ENCODE measurements around the gene GSTO1. TPM values are rescaled to one million over a fixed set of nuclear protein-coding genes. Genes with fewer than 3 reads are reported as not detected.
A peak's percentile ranks its signal among the peaks of the same experiment; 100 is the strongest.

The GSTO1 gene
- total RNA-seq, 1 donor from 2014 or later: 52.4 TPM

DNA sequence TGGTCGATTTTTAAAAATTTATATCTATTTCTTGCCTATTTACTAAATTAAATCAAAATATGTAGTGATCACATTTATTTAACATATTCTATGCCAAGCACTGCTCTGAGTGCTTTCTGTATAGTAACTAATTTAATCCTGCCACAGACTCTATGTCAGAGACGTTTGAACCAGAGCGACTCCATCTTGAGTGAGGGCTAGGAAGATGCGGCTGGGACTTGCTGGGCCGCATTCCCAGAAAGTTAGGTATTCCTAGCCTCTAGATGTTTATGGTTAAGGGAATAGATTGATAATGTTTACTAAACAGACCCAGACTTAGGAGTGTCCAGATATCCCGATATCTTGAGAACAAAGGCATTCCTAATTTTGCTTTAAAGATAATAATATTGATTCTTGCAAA lies 3.2 kb upstream of the GSTO1 start:
- no peak for ATAC-seq

DNA sequence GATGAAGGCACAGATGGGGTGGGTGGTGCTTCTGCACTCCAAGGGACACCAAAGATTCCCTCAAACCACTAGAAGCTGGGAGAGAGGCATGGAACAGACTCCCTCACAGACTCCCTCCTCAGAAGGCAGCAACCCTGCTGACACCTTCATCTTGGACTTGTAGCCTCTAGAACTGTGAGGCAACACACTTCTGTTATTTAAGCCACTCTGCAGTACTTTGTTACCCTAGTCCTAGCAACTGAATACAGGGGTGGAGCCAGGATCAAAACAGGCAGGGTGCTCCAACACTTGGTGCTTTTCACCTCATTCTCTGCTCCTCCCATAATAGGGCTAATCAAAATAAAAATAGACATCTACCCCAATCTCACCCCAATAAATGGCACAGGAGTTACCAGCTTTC lies 2.3 kb upstream of the GSTO1 start:
- ATAC-seq: no peak

DNA sequence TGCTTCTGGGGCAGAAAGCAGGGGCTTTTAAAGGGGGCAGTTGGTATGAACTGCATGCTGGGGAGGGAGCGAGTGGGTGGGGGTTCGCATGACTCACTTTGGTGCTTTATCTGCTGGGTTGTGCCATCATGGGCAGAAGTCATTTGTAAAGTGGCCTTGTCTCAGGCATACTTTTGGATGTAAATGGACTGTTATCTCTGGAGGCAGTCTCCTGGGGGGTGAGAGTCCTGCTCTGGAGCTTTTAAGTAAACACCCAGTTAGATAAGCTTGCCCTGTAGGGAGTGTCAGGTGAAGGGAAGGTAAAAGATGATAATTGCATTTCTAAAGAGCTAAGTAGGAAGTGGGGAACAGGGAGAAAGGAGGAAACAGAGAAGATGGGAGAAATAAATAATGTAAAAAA lies 1.6 kb upstream of the GSTO1 start:
- ATAC-seq: no peak

DNA sequence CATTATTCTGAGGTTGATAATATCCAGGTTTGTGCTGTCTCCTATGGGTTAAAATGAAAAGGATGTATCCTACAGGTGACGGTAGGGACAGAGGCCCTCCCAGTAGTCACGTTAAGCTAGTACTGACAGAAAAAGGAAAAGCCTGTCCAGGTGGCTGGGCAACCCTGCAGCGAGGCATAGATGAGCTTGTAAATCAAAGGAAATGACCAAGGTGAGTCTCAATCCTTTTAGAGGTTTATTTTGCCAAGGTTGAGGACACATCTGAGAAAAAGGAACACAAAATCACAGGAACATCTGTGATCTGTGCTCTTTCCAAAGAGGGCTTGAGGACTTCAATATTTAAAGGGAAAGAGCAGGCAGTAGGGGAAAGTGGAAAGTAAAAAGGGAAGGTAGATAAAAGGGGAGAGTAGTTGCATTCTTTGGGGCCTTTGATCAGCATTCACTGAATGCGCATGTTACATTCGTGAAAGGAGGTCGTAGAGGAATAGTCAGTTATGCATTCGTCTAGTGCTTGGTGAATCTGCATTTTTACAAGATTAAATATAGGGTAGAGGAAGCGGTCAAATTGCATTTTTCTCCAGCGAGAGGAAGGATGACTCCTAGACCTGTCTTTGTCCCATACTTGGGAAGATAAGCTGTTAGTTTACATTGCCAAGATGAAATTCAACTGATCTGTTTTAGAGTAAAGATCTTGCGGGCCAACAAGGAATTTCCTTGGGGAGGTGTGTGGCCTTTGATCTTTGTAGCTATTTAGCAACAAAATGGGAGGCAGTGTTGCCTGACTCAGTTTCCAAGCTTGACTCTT lies 884 bp upstream of the GSTO1 start:
- ATAC-seq: no peak

GRCh38 chr10:104255311-104255981 lies 754 bp downstream of the GSTO1 start:
- ATAC-seq: peak; percentile 65

GRCh38 chr10:104256335-104256961 lies 1.8 kb downstream of the GSTO1 start:
- ATAC-seq: no peak

DNA sequence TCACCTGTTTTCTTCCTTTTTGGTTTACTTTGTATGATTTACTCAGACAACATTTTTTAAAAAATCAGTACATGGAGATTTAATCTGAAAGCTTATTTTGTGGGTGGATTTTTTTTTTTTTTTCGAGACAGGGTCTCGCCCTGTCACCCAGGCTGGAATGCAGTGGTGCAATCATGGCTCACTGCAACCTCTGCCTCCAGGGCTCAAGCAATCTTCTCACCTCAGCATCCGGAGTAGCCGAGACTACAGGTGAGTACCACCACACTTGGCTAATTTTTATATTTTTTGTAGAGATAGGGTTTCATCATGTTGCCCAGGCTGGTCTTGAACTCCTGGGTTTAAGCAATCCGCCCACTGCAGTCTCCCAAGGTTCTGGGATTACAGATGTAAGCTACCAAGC lies 2.5 kb downstream of the GSTO1 start:
- no peak for ATAC-seq

DNA sequence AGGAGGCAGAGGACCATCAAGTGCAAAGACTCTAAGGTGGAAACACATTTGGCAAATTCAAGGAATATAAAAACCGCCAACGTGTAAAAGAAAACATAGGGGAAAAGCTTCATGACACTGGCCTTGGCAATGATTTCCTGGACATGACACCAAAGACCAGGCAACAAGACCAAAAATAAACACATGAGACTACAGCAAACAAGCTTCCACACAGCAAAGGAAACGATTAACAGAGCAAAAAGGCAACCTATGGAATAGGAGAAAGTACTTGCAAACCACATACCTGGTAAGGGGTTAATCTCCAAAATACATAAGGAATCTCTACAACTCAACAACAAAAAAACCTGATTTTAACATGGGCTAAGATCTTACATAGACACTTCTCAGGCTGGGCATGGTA lies 3.5 kb downstream of the GSTO1 start:
- ATAC-seq: no peak

DNA sequence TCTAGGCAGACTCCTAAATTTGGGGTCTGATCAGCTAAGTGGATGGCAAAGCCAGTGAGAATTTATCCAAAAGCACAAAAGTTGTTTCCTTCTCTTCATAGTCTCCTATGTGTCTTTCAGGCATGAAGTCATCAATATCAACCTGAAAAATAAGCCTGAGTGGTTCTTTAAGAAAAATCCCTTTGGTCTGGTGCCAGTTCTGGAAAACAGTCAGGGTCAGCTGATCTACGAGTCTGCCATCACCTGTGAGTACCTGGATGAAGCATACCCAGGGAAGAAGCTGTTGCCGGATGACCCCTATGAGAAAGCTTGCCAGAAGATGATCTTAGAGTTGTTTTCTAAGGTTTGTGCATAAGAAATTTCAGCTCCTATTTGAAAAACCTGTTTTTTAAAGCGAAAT lies 4.8 kb downstream of the GSTO1 start:
- no peak for ATAC-seq

DNA sequence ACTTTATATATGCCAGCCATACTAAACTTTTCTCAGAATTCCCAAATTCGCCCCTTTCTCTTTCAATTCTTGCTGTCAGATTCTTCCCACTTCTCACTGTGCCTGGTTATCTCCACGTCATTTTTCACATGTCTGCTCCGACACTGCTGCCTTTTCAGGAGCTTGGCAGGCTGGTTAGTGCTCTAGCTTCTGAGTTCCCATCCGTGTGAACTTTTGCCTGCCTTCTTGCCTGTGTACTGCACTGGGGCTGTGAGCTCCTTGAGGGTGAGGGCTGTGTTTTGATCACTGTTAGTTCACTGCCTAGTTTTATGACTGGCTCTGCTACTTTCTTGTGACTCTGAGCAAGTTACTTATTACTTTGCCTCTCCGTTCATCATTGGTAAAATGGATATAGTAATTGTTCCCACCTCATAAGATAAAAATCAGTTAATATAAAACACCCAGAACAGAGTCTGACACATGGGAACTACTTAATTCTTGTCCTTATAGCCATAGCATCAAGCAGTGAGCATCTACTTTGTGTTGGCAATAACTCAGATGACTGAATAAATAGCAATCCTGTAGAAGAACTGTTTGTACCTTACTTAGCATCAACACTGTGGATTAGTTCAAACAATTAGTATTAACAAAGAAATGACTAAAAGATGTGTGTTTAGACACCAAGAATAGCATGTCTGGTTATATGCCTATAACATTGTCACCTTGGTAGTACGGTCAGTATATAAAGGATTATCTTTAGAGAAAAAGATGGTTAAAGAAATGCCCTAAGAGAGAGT lies 5.5 kb downstream of the GSTO1 start:
- no peak for ATAC-seq

DNA sequence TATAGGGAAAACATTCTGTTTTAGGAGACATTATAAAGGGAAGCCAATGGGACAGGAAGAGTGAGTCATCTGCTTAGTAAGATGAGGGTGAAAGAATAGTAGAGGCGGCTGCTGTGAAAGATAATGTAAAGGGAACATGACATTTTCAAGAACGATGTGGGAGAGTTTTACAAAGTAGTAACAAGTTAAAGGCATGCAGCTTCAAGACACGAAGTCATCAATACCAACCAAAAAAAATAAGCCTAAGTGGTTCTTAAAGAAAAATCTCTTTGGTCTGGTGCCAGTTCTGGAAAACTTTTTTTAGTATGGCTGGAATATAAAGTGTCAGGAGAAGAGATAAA lies 6.1 kb downstream of the GSTO1 start:
- ATAC-seq: peak; percentile 49

DNA sequence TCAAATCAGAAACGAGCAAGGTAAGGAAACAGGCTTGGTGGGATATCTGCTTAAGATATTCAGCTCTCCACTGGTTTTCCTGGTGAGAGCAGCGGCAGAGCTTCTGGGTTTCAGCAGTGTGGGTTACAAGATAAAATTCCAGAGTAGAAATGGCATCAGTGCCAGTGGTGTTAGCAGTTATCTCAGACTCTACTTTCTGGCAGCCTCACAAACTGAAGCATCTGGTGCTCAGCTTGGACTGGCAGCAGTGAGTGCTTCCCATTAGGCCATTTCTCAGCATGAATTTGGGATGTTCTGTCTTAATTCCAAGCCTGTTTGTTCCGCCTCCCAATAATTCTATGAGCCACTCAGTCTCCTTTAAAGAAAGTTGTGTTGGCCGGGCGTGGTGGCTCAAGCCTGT lies 7.4 kb downstream of the GSTO1 start:
- no peak for ATAC-seq

- no peak for ATAC-seq
Measured at GRCh38 chr10:104264783-104265182, 10.1 kb downstream of the GSTO1 start.

DNA sequence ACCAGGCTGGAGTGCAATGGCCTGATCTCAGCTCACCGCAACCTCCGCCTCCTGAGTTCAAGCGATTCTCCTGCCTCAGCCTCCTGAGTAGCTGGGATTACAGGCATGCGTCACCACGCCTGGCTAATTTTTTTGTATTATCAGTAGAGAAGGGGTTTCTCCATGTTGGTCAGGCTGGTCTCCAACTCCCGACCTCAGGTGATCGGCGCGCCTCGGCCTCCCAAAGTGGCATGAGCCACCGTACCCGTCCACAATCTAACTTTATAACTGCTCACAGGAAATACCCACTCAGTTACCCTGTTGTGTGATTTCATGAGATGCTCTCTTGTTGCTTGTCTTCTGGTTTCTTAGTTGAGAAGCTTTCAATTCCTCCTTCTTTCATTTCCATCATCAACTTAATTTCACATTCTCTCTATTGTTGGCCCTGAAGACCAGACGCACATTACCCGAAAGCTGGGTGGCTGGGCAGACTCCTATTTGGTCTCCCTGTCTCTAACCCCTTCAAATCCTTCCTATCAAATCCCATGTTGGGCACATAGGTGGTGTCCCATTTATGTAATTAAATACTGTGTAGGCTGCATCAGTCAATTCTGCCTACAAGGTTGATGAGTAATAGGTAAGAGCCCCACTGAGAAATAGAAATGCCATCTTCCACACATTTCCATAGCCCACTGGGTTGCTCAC lies 13.2 kb downstream of the GSTO1 start:
- no peak for ATAC-seq

GRCh38 chr10:104268405-104268712 lies 13.7 kb downstream of the GSTO1 start:
- ATAC-seq: peak; percentile 7

GRCh38 chr10:104268713-104269645 lies 14.3 kb downstream of the GSTO1 start, which contains the start of gene GSTO2:
GSTO2 (plus strand) TSS chr10:104269184; CDS start chr10:104274916, 5,732 bp downstream.
- ATAC-seq: peak; percentile 100

- ATAC-seq: no peak
Measured at GRCh38 chr10:104273286-104273685, 18.6 kb downstream of the GSTO1 start.

DNA sequence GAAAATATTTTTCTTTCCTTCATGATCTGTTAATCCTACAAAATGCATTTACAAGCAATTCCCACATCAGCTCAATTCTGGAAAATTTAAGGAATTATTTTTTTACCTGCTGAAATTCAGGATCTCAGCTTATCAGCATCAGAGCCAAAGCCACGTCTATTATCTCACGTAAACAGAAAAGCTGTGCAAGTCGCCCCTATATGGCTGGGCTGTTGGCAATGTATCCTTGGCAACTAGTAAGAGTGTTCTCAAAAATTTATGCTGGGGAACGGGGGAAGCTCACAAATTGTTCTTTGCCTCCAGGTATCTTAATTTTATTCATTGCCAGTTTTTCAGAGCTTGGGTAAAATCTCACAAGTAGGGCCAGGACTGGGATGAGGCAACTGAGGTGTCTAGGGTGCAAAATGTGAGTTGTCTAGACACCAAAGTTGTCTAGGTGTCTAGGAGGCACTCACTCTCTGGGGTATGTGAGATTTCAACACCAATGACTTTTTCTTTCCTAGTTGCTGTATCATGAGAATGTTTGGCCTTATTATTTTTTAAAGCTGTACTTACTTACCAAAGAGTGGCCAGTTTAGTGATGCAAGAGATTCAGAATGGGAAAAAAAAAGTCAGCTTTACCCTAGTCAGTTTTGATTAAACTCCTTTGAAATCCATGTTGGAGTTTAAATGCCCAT lies 19.3 kb downstream of the GSTO1 start:
- no peak for ATAC-seq

- ATAC-seq: peak; percentile 84
Measured at GRCh38 chr10:104274762-104275721, 20.4 kb downstream of the GSTO1 start.

DNA sequence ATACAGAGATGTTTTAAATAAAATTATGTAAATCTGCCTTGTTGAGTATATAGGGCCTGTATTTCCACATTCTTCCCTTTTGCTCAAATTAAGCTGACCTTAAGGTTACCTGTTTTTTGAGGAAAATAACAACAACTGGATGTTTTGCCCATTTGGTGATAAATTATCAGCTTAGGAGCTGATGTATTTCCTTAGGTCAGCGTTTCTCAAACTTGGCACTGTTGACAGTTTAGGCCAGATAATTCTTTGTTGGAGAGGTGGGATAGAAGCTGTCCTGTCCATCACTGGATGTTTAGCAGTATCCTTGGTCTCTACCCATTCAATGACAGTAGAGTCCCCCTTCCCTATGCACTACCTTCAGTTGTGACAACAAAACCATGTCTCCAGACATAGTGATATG lies 21.5 kb downstream of the GSTO1 start:
- ATAC-seq: no peak

All from esophagus mucosa (tissue), 1 donor.